GM10266 (cell line): Measurements from ENCODE around the gene MIPOL1.
"Not testable (repeated sequence)": the region's sequence is repeated elsewhere in the genome, so short reads cannot be mapped to it uniquely, and the experiment has no call there.

Experiments
- DNase-seq: peaks from one replicate; pipeline ENCODE4 v3.0.0; 2012; ENCODE audit errors: extremely low spot score
- TF ChIP-seq, protein P1 (sequence below): IDR thresholded peaks from 2 replicates; pipeline ENCODE4 v1.5.1; 2012; ENCODE audit warnings: mild to moderate bottlenecking, low read depth; ENCODE audit not compliant: control insufficient read depth, insufficient read depth; ENCODE audit errors: missing control alignments

Gene MIPOL1

DNA sequence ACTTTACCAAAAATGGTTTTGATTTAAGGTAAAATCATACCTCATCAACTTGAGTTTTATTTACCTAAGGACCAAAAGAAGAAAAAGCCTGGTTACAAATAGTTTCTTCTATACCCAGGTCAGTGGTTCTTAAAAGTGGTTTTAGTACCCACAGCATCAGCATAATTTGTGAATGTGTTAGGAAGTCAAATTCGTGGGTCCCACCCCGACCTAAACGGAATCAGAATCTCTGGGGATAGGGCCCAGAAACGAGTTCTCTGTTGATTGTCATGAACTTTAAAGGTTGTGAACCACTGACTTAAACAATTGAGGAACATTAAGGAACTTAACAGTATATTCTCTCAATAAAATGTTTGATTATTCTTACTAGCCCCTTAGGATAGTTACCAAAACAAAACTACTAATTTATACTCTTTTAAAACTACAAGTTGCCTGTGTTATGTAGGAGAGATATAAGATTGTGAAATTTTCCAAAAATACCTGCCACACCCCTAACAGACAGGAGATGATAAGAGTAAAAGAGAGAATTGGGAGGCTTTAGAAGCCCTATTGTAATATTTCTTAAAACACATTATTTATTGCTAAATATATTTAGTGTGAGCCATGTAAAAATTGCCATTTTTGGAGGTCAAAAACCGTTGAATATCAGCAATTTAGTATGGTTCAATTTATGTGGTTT is 24.7 kb upstream of the MIPOL1 start:
- no peak for DNase-seq
- TF ChIP-seq, protein P1, sequence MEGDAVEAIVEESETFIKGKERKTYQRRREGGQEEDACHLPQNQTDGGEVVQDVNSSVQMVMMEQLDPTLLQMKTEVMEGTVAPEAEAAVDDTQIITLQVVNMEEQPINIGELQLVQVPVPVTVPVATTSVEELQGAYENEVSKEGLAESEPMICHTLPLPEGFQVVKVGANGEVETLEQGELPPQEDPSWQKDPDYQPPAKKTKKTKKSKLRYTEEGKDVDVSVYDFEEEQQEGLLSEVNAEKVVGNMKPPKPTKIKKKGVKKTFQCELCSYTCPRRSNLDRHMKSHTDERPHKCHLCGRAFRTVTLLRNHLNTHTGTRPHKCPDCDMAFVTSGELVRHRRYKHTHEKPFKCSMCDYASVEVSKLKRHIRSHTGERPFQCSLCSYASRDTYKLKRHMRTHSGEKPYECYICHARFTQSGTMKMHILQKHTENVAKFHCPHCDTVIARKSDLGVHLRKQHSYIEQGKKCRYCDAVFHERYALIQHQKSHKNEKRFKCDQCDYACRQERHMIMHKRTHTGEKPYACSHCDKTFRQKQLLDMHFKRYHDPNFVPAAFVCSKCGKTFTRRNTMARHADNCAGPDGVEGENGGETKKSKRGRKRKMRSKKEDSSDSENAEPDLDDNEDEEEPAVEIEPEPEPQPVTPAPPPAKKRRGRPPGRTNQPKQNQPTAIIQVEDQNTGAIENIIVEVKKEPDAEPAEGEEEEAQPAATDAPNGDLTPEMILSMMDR = no peak

DNA sequence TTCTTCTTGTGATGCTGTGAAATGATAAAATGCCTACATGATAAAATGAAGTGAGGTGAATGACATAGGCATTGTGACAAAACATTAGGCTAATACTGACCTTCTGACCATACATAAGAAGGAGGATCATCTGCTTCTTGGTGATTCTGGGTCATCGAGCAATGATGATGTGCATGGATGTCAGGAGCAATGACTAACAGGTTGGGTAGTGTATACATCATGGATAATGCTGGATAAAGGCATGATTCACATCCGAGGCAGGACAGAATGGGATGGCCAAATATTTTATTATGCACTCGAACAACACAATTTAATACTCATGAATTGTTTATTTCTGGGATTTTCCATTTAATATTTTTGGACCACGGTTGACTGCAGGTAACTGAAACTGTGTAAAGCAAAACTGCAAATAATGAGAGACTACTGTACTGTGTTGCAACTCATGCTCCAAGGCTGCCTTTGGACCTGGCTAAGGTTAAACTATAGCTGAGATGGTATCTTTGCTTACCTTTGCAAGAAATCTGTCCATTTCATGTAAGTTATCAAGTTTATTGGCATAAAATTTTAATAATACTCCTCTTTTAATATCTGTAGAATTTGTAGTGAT is 17.7 kb upstream of the MIPOL1 start:
- DNase-seq = no peak
- TF ChIP-seq, protein P1 = no peak

DNA sequence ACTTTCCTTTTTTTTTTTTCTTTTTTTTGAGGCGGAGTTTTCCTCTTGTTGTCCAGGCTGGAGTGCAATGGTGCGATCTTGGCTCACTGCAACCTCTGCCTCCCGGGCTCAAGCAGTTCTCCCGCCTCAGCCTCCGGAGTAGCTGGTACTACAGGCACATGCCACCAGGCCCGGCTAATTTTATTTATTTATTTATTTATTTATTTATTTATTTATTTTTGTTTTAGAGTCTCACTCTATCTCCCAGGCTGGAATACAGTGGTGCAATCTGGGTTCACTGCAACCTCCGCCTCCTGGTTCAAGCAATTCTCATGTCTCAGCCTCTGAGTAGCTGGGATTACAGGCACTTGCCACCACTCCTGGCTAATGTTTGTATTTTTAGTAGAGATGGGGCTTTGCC is 16.9 kb upstream of the MIPOL1 start:
- DNase-seq = not testable (repeated sequence)

DNA sequence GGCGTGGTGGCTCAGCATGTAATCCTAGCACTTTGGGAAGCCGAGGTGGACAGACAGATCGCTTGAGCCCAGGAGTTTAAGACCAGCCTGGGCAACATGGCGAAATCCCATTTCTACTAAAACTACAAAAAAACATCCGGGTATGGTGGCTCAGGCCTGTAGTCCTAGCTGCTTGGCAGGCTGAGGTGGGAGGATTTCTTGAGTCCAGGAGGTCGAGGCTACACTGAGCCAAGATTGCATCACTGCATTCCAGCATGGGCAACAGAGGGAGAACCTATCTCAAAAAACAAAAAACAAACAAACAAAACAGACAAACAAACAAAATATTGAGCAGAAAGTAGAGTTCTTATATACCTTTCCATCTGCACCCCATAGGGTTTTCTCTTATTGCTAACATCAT is 16.3 kb upstream of the MIPOL1 start:
- DNase-seq = no peak

DNA sequence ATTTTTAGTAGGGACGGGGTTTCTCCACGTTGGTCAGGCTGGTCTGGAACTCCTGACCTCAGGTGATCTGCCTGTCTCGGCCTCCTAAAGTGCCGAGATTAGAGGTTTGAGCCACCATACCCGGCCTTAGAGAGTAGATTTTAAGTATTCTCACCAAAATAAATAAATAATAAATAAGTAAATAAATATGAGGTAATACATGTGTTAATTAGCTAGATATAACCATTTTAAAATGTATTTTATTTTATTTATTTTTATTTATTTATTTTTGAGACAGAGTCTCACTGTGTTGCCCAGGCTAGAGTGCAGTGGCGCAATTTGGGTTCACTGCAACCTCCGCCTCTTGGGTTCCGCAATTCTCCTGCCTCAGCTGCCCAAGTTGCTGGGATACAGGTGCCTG is 13.2 kb upstream of the MIPOL1 start:
- DNase-seq = not testable (repeated sequence)

More for the DNA sequence above, 16.3 kb upstream of the MIPOL1 start:
- TF ChIP-seq, protein P1 = no peak

DNA sequence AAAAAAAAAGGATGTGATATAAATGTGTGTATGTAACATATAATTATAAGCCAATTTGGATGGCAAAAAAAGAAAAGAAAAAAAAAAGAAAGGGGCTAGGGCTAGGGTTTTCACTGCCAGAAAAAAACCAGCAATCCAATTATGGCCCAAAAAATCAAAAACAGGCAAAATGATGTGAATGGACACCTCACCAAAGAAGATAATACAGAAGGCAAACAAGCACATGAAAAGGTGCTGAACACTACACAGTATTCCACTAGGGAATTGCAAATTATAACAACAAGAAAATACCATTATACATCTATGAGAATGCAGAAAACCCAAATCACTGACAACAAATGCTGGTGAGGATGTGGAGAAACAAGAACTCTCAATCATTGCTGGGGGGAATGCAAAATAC is 12.1 kb upstream of the MIPOL1 start:
- TF ChIP-seq, protein P1 = no peak
- DNase-seq = no peak

DNA sequence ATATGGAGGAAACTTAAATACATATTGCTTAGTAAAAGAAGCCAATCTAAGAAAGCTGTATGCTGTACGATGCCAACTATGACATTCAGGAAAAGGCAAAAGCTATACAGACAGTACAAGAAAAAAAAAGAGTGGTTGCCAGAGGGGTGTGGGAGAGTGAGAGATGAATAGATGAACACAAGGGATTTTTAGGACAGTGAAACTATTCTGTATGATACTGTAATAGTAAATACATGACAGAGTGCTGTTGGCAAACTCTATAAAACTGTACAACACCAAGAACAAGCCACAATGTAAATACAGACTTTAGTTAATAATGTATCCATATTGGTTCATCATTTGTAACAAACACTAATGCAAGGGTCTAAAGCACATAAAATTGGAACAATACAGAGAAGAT is 10.9 kb upstream of the MIPOL1 start:
- TF ChIP-seq, protein P1 = no peak
- no peak for DNase-seq

DNA sequence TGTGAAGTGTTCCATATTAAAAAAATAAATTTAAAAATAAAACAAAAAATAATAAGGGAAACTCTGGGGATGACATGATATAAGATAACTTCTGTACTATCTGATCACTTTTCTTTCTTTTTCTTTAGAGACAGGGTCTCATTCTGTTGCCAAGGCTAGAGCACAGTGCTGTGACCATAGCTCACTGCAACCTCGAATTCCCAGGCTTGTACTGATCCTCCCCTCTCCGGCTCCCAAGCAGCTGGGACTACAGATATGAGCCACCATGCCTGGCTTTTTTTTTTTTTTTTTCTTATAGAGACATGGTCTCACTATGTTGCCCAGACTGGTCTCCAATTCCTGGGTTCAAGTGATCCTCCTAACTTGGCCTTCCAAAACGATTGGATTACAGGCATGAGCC is 10.4 kb upstream of the MIPOL1 start:
- TF ChIP-seq, protein P1 = no peak
- no peak for DNase-seq

DNA sequence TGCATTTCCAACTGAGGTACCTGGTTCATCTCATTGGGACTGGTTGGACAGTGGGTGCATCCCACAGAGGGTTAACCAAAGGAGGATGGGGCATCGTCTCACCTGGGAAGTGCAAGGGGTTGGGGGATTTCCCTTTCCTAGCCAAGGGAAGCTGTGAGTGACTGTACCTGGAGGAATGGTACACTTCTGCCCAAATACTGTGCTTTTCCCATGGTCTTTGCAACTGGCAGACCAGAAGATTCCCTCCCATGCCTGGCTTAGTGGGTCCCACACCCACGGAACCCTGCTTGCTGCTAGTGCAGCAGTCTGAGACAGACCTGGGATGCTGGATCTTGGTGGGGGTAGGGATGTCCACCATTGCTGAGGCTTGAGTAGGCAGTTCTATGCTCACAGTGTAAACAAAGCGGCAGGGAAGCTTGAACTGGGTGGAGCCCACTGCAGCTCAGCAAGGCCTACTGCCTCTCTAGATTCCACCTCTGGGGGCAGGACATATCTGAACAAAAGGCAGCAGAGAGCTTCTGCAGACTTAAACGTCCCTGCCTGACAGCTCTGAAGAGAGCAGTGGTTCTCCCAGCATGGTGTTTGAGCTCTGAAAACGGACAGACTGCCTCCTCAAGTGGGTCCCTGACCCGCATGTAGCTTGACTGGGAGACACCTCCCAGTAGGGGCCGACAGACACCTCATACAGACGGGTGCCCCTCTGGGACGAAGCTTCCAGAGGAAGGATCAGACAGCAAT is 9.7 kb upstream of the MIPOL1 start:
- DNase-seq = not testable (repeated sequence)

DNA sequence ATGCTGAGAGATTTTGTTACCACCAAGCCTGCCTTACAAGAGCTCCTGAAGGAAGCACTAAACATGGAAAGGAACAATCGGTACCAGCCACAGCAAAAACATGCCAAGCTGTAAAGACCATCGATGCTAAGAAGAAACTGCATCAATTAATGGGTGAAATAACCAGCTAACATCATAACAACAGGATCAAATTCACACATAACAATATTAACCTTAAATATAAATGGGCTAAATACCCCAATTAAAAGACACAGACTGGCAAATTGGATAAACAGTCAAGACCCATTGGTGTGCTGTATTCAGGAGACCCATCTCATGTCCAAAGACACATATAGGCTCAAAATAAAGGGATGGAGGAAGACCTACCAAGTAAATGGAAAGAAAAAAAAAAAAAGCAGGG is 8.0 kb upstream of the MIPOL1 start:
- not testable (repeated sequence) for DNase-seq
